Neural cell (in vitro differentiated cells): ENCODE measurements around the gene OR11H7. TPM values are rescaled to one million over a fixed set of nuclear protein-coding genes. Genes with fewer than 3 reads are reported as not detected.

Experiments used
- H2AFZ ChIP-seq: fragments of 200-600, 300-800 bp; sonication (generic), shearing (Covaris generic); 2 replicates; pipeline ENCODE4 v1.6.0; 2014; ENCODE audit warnings: low read depth, mild to moderate bottlenecking, antibody characterized with exemption, low read length, moderate library complexity
- H3F3A ChIP-seq: fragments of 200-600 bp; shearing (Covaris generic); 2 replicates; pipeline ENCODE4 v1.6.1; 2016; ENCODE audit warnings: mild to moderate bottlenecking, moderate library complexity, mixed read lengths, antibody characterized with exemption, low read length; ENCODE audit not compliant: insufficient read depth, poor library complexity, severe bottlenecking
- H3K27ac ChIP-seq: fragments of 200-600, 300-800 bp; sonication (generic), shearing (Covaris generic); 2 replicates; pipeline ENCODE4 v1.5.1; 2014; ENCODE audit warnings: mild to moderate bottlenecking, low read length, moderate library complexity
- H3K27me3 ChIP-seq: fragments of 300-800, 200-600 bp; sonication (generic), shearing (Covaris generic); 2 replicates; pipeline ENCODE4 v1.6.0; 2014; ENCODE audit warnings: mild to moderate bottlenecking, low read depth, low read length, moderate library complexity; ENCODE audit not compliant: insufficient read depth
- H3K36me3 ChIP-seq: fragments of 300-800, 200-600 bp; sonication (generic), shearing (Covaris generic); 2 replicates; pipeline ENCODE4 v1.5.1; 2014; ENCODE audit warnings: mild to moderate bottlenecking, antibody characterized with exemption, low read length, moderate library complexity; ENCODE audit not compliant: insufficient read depth
- H3K4me2 ChIP-seq: fragments of 300-800, 200-600 bp; sonication (generic), shearing (Covaris generic); 2 replicates; pipeline ENCODE4 v1.6.0; 2014; ENCODE audit warnings: mild to moderate bottlenecking, low read length
- H3K4me3 ChIP-seq: fragments of 300-800, 200-600 bp; sonication (generic), shearing (Covaris generic); 2 replicates; pipeline ENCODE4 v1.5.1; 2014; ENCODE audit warnings: mild to moderate bottlenecking, low read length, moderate library complexity
- H3K79me2 ChIP-seq: fragments of 200-600 bp; shearing (Covaris generic); replicated peaks from 2 replicates; pipeline ENCODE4 v1.6.0; 2014; ENCODE audit warnings: mild to moderate bottlenecking, low read length, moderate library complexity; ENCODE audit not compliant: insufficient read depth
- H3K9ac ChIP-seq: fragments of 300-800, 200-600 bp; sonication (generic), shearing (Covaris generic); 2 replicates; pipeline ENCODE4 v1.6.1; 2016; ENCODE audit warnings: mild to moderate bottlenecking, low read length, mixed read lengths
- H3K9me2 ChIP-seq: fragments of 200-600 bp; shearing (Covaris generic); 2 replicates; pipeline ENCODE4 v1.6.1; 2016; ENCODE audit warnings: mild to moderate bottlenecking, low read length, mixed read lengths; ENCODE audit not compliant: insufficient read depth
- H3K9me3 ChIP-seq: fragments of 200-600, 300-800 bp; sonication (generic), shearing (Covaris generic); 2 replicates; pipeline ENCODE4 v1.6.1; 2016; ENCODE audit warnings: mild to moderate bottlenecking, mixed run types, low read length, moderate library complexity, mixed read lengths
- H4K20me1 ChIP-seq: fragments of 200-600 bp; shearing (Covaris generic); 2 replicates; pipeline ENCODE4 v1.6.1; 2016; ENCODE audit warnings: mild to moderate bottlenecking, mixed run types; ENCODE audit not compliant: insufficient read depth
- CTCF ChIP-seq: fragments of 450-650 bp; IDR thresholded peaks from 2 replicates; pipeline ENCODE4 v1.5.1; 2014; ENCODE audit warnings: antibody characterized with exemption, mild to moderate bottlenecking, moderate library complexity; ENCODE audit not compliant: poor library complexity, severe bottlenecking
- EP300 ChIP-seq: fragments of 450-650 bp; conservative IDR thresholded peaks from 2 replicates; pipeline ENCODE4 v1.6.1; 2014; ENCODE audit warnings: antibody characterized with exemption, mild to moderate bottlenecking, moderate library complexity; ENCODE audit not compliant: poor library complexity, severe bottlenecking
- MXI1 ChIP-seq: fragments of 450-650 bp; conservative IDR thresholded peaks from 2 replicates; pipeline ENCODE4 v1.6.1; 2014; ENCODE audit warnings: antibody characterized with exemption, mild to moderate bottlenecking; ENCODE audit not compliant: poor library complexity, severe bottlenecking
- POLR2AphosphoS5 ChIP-seq: IDR thresholded peaks from 2 replicates; pipeline ENCODE4 v1.6.1; 2012
- RAD21 ChIP-seq: fragments of 450-650 bp; conservative IDR thresholded peaks from 2 replicates; pipeline ENCODE4 v1.6.1; 2014; ENCODE audit warnings: antibody characterized with exemption, mild to moderate bottlenecking, moderate library complexity
- SMC3 ChIP-seq: fragments of 450-650 bp; conservative IDR thresholded peaks from 2 replicates; pipeline ENCODE4 v1.6.1; 2014; ENCODE audit warnings: antibody characterized with exemption, mild to moderate bottlenecking, moderate library complexity; ENCODE audit not compliant: poor library complexity
- TAF1 ChIP-seq: IDR thresholded peaks from 2 replicates; pipeline ENCODE4 v1.6.1; 2012; ENCODE audit warnings: low read depth
- polyA plus RNA-seq: library from polyadenylated mRNA; depleted of rRNA; stranded (reverse); fragments of >200 nt; gene quantifications from 2 replicates; pipeline ENCODE4 v1.2.3, GENCODE V29; 2014
- TF ChIP-seq, protein P1 (sequence below): IDR thresholded peaks from 2 replicates; pipeline ENCODE4 v1.6.1; 2012; ENCODE audit warnings: borderline replicate concordance

Gene OR11H7
- polyA plus RNA-seq, 1 donor from 2014 or later = not detected

- H3K9me3 ChIP-seq = no peaks in the 10 kb centered on the region
These were observed 48.9 kb upstream of the OR11H7 start for GRCh38 chr14:20179880-20180279.

GRCh38 chr14:20180486-20180885 lies 48.3 kb upstream of the OR11H7 start:
- no peaks in the 10 kb centered on the region for H3K36me3 ChIP-seq
- no peak overlapping the region for H3K27ac ChIP-seq
- no peak overlapping the region for H2AFZ ChIP-seq
- H3K27me3 ChIP-seq = no peaks in the 10 kb centered on the region
- no peaks in the 10 kb centered on the region for H3F3A ChIP-seq
- no peaks in the 10 kb centered on the region for H3K9me3 ChIP-seq
- H3K9me2 ChIP-seq = no peaks in the 10 kb centered on the region
- no peaks in the 10 kb centered on the region for H4K20me1 ChIP-seq
- no peak overlapping the region for H3K4me3 ChIP-seq
- no peak overlapping the region for H3K9ac ChIP-seq
- no peaks in the 10 kb centered on the region for H3K79me2 ChIP-seq
- H3K4me2 ChIP-seq = no peak overlapping the region
- TF ChIP-seq MXI1 = no peak
- TF ChIP-seq CTCF = no peak

More at GRCh38 chr14:20179880-20180279, 48.9 kb upstream of the OR11H7 start:
- Histone ChIP-seq H3K4me2 (no peak overlapping the region), H3K27ac (no peak overlapping the region), H2AFZ (no peak overlapping the region), H3K36me3 (no peaks in the 10 kb centered on the region), H3F3A (no peaks in the 10 kb centered on the region), H3K79me2 (no peaks in the 10 kb centered on the region), H3K9ac (no peak overlapping the region), H3K27me3 (no peaks in the 10 kb centered on the region), H3K9me2 (no peaks in the 10 kb centered on the region), H3K4me3 (no peak overlapping the region), H4K20me1 (no peaks in the 10 kb centered on the region)
- TF ChIP-seq CTCF = no peak
- TF ChIP-seq RAD21 = no peak
- TF ChIP-seq, protein P1, sequence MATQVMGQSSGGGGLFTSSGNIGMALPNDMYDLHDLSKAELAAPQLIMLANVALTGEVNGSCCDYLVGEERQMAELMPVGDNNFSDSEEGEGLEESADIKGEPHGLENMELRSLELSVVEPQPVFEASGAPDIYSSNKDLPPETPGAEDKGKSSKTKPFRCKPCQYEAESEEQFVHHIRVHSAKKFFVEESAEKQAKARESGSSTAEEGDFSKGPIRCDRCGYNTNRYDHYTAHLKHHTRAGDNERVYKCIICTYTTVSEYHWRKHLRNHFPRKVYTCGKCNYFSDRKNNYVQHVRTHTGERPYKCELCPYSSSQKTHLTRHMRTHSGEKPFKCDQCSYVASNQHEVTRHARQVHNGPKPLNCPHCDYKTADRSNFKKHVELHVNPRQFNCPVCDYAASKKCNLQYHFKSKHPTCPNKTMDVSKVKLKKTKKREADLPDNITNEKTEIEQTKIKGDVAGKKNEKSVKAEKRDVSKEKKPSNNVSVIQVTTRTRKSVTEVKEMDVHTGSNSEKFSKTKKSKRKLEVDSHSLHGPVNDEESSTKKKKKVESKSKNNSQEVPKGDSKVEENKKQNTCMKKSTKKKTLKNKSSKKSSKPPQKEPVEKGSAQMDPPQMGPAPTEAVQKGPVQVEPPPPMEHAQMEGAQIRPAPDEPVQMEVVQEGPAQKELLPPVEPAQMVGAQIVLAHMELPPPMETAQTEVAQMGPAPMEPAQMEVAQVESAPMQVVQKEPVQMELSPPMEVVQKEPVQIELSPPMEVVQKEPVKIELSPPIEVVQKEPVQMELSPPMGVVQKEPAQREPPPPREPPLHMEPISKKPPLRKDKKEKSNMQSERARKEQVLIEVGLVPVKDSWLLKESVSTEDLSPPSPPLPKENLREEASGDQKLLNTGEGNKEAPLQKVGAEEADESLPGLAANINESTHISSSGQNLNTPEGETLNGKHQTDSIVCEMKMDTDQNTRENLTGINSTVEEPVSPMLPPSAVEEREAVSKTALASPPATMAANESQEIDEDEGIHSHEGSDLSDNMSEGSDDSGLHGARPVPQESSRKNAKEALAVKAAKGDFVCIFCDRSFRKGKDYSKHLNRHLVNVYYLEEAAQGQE = no peak

DNA sequence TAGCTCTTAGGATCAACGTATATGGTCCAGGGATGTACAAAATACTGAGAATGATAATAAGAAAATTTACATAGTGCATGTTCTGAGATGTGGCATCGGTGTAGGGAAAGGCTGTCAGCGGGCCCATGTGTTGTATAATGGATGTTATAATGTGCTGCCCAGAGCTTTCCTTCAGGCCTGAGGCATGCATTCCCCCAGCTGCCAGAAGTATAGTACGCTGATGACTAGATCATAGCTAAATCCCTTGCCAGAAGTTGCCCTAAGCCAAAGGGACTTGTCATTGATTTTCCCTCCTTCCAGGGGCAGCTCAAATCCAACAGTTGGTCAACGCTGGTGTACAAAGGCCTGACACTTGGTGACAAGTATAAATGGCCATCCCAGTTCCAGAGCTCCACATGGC lies 44.6 kb upstream of the OR11H7 start:
- Histone ChIP-seq H3K9ac (no peak overlapping the region), H3K9me2 (no peaks in the 10 kb centered on the region), H4K20me1 (no peaks in the 10 kb centered on the region), H3F3A (no peaks in the 10 kb centered on the region), H3K79me2 (no peaks in the 10 kb centered on the region), H3K4me3 (no peak overlapping the region), H3K9me3 (peaks cover 7% of the 10 kb centered on the region), H2AFZ (no peak overlapping the region), H3K27me3 (no peaks in the 10 kb centered on the region), H3K36me3 (no peaks in the 10 kb centered on the region), H3K4me2 (no peak overlapping the region), H3K27ac (no peak overlapping the region)
- TF ChIP-seq, protein P1 = no peak
- no peak for TF ChIP-seq RAD21
- no peak for TF ChIP-seq TAF1
- no peak for TF ChIP-seq EP300
- no peak for TF ChIP-seq CTCF
- no peak for TF ChIP-seq SMC3
- TF ChIP-seq POLR2AphosphoS5 = no peak
